A549 treated with CpdA at 1 μM for 4 hours (cell line): ENCODE data around the gene CEP41. TPM values are rescaled to one million over a fixed set of nuclear protein-coding genes. Genes with fewer than 3 reads are reported as not detected.

Source experiments
- total RNA-seq: library from RNA; stranded (reverse); fragments of 200-300 nt; extraction: Qiagen RNA extraction; gene quantifications from 5 replicates; pipeline ENCODE4 v1.2.3, GENCODE V29; 2022; ENCODE audit warnings: low read depth

CEP41 gene
- 12.2 to 15.7 TPM (median 14.7 TPM) in 5 replicates for total RNA-seq

DNA sequence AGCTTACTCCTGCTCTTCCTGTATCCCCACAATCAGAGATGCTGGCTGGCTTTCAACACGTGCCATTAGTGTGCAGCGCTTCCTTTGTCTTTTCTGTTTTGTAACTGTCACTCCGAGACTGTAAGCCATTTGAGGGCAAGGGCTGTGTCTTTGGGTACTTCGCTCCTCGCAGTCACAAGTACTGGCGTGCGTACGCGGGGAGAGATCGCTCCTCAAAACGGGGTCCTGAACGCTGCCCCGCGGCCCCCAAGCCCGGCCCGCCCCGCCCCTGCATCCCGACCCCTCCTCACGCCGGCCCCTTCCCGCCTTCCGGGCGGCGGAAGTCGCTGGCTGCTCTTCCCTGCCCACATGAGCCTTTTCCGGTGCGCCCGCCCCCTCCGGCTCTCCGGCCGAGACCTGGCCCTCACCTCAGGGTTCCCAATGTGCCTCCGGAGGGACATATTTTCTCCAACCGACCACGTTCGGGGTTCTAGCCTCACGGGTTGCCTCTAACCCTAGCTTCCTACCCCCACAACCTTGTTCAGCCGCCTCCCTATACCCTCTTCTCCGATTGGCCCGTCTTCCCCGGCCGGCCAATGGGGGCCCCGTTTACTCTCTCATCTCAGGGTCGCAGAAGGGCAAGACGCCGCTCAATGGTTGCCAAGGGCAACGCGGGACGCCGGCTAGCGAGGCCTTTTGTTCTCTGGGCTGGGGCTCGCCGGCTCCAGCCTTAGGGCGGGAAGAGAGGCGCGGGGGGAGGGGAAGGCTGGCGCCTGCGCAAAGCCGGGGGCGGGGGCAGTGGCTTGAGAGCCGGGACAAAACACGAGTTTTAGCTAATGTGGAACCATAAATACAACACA is at the start of gene CEP41:
Gene CEP41 (minus strand): TSS at position 490 of the 839 bp plus-strand sequence. CDS start 50 bp downstream, at position 440.

GRCh38 chr7:130379921-130380860 is 60.6 kb downstream of the CEP41 start, which contains the start of gene CPA1:
CPA1 (plus strand) TSS chr7:130380494; CDS start chr7:130380521, 27 bp downstream.

DNA sequence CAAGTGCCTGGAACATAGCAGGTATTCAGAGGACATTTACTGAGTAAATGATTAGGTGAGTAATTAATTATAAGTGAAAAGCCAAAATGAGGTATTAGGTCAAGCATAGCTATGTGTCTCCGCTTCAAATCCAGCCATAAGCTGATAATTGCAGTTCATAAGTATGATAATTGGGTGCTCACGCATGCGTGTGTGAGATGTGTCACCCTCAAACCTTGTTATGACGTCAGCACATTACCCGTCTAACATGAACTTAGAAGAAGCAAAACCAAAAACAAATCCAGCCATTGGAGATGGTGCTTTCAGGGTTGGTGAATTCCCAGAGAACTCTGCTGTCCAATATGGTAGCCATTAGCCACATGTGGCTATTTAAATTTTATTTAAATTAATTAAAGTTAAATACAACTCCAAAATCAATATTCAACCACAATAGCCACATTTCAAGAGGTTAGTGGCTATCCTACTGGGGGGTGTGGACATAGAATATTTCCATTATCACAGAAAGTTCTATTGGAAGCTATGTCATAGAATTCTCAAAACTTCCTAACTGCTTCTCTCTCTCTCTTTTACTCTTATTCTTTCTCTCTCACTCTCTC is 96.4 kb downstream of the CEP41 start, which contains the start of gene CPA5:
Gene CPA5 (plus strand): TSS at position 546 of the 596 bp plus-strand sequence. CDS start 1,670 bp downstream, outside the sequence.

Other genes with a start within 250 kb of the CEP41 start
- gene TMEM209, start 235.6 kb downstream of the CEP41 start, total RNA-seq, result 13.9 to 18.3 TPM (median 15.6 TPM) in 5 replicates
- gene SSMEM1, start 233.2 kb downstream of the CEP41 start, total RNA-seq, result not detected in 5 replicates
- 0.08 to 0.20 TPM (median 0.09 TPM) in 3 of 5 replicates, not detected in the others for gene CPA2, start 174.2 kb downstream of the CEP41 start, total RNA-seq
- gene CPA4, start 147.9 kb downstream of the CEP41 start, total RNA-seq, result 5.8 to 8.1 TPM (median 6.5 TPM) in 5 replicates
- gene CPA5, start 96.2 kb downstream of the CEP41 start, total RNA-seq, result not detected in 5 replicates
- not detected in 5 replicates for gene CPA1, start 60.5 kb downstream of the CEP41 start, total RNA-seq
- 36.4 to 42.3 TPM (median 40.7 TPM) in 5 replicates for gene MEST, start 51.1 kb upstream of the CEP41 start, total RNA-seq
- 12.2 to 15.4 TPM (median 14.1 TPM) in 5 replicates for gene COPG2, start 227.7 kb upstream of the CEP41 start, total RNA-seq
- not detected in 5 replicates for gene TSGA13, start 245.5 kb upstream of the CEP41 start, total RNA-seq